HepG2 (cell line): Measurements from ENCODE around the gene CSE1L. TPM values are rescaled to one million over a fixed set of nuclear protein-coding genes. Genes with fewer than 3 reads are reported as not detected.

Experiments used
- AKNA ChIP-seq: sonication (generic); formaldehyde crosslinking; IDR thresholded peaks from 2 replicates; pipeline ENCODE4 v1.4.0; 2020; ENCODE audit warnings: missing genetic modification reagents, borderline replicate concordance
- ARID2 ChIP-seq: sonication (generic); formaldehyde crosslinking; IDR thresholded peaks from 2 replicates; pipeline ENCODE4 v1.8.1; 2022; ENCODE audit warnings: mild to moderate bottlenecking, missing genetic modification reagents, borderline replicate concordance
- ATF7-NPFF ChIP-seq: sonication (generic); formaldehyde crosslinking; IDR thresholded peaks from 2 replicates; pipeline ENCODE4 v1.8.1; 2023; ENCODE audit warnings: mild to moderate bottlenecking, low read depth, missing genetic modification reagents, moderate library complexity
- DNMT1 ChIP-seq: sonication (generic); formaldehyde crosslinking; IDR thresholded peaks from 2 replicates; pipeline ENCODE4 v1.5.1; 2020; ENCODE audit warnings: mild to moderate bottlenecking, missing genetic modification reagents
- MLLT10 ChIP-seq: sonication (generic); formaldehyde crosslinking; IDR thresholded peaks from 2 replicates; pipeline ENCODE4 v1.4.0; 2020; ENCODE audit warnings: missing genetic modification reagents
- MTERF4 ChIP-seq: sonication (generic); formaldehyde crosslinking; IDR thresholded peaks from 2 replicates; pipeline ENCODE4 v1.8.0; 2023; ENCODE audit warnings: mild to moderate bottlenecking, missing genetic modification reagents
- PLSCR1 ChIP-seq: sonication (generic); formaldehyde crosslinking; IDR thresholded peaks from 2 replicates; pipeline ENCODE4 v1.5.0; 2020; ENCODE audit warnings: missing genetic modification reagents, mild to moderate bottlenecking, borderline replicate concordance
- ZBTB21 ChIP-seq: sonication (generic); formaldehyde crosslinking; IDR thresholded peaks from 2 replicates; pipeline ENCODE4 v1.4.0; 2020; ENCODE audit warnings: missing genetic modification reagents
- ZC3H13 ChIP-seq: sonication (generic); formaldehyde crosslinking; IDR thresholded peaks from 2 replicates; pipeline ENCODE4 v1.8.1; 2023; ENCODE audit warnings: mild to moderate bottlenecking, missing genetic modification reagents, moderate library complexity
- ZNF329 ChIP-seq: sonication (generic); formaldehyde crosslinking; IDR thresholded peaks from 2 replicates; pipeline ENCODE4 v1.9.0; 2021; ENCODE audit warnings: low read depth, mild to moderate bottlenecking, missing genetic modification reagents
- ZNF414 ChIP-seq: sonication (generic); formaldehyde crosslinking; IDR thresholded peaks from 2 replicates; pipeline ENCODE4 v1.5.0; 2020; ENCODE audit warnings: missing genetic modification reagents
- ZNF543 ChIP-seq: sonication (generic); formaldehyde crosslinking; IDR thresholded peaks from 2 replicates; pipeline ENCODE4 v1.4.0; 2020; ENCODE audit warnings: mild to moderate bottlenecking, missing genetic modification reagents
- ZNF614 ChIP-seq: IDR thresholded peaks from 2 replicates; pipeline ENCODE4 v1.6.1; 2018; ENCODE audit warnings: missing biosample characterization, missing genetic modification reagents, inconsistent platforms, borderline replicate concordance
- polyA plus RNA-seq, 8 experiments: library from polyadenylated mRNA; depleted of rRNA in 3 of 8; stranded (reverse) in 7 of 8; unstranded in 1 of 8; fragments of >200 nt; fragmentation: Illumina TruSeq in 4 of 8; extraction: Trizol in 4 of 8; gene quantifications; 2 replicates each; pipeline versions ENCODE4 v1.2.1 to v1.2.3, GENCODE V29; 2011 to 2016; ENCODE audit warnings: low read depth in 4 of 8, missing spikeins in 1 of 8, mixed read lengths in 1 of 8; ENCODE audit not compliant: insufficient read depth in 1 of 8
- total RNA-seq, 5 experiments: library from RNA; depleted of rRNA; stranded (reverse); fragments of >200 nt; fragmentation: Illumina TruSeq; extraction: Trizol; gene quantifications; 2 replicates each; pipeline ENCODE4 v1.2.3, GENCODE V29; 2016; ENCODE audit warnings: low read depth in 1 of 5
- TF ChIP-seq, protein P1 (sequence below): sonication (generic); formaldehyde crosslinking; IDR thresholded peaks from 2 replicates; pipeline ENCODE4 v1.5.0; 2020; ENCODE audit warnings: missing genetic modification reagents, mild to moderate bottlenecking, borderline replicate concordance
- TF ChIP-seq, protein P2 (sequence below): sonication (generic); formaldehyde crosslinking; IDR thresholded peaks from 2 replicates; pipeline ENCODE4 v1.5.1; 2020; ENCODE audit warnings: mild to moderate bottlenecking, missing genetic modification reagents, moderate library complexity

CSE1L gene
- total and polyA plus RNA-seq, 2 of the 13 experiments (the other 11 are each of a cell fraction or from before 2014, with no cell fraction given) = 56.9 to 258 TPM

GRCh38 chr20:49045440-49046086, 549 bp upstream of the CSE1L start (continued):
- peak; percentile 9; the same call in 1 of the 2 replicates for TF ChIP-seq ZNF414 (CRISPR knock-in tag)
- no peak; the same call in 1 of the 2 replicates for TF ChIP-seq MLLT10
- TF ChIP-seq ZNF329 = no peak
- peak; percentile 87; the same call in 1 of the 2 replicates for TF ChIP-seq ARID2 (CRISPR knock-in tag)
- no peak for TF ChIP-seq PLSCR1 (CRISPR knock-in tag)
- TF ChIP-seq AKNA (CRISPR knock-in tag) = no peak
- TF ChIP-seq MTERF4 (CRISPR knock-in tag) = peak; percentile 78; the same call in 1 of the 2 replicates
- no peak for TF ChIP-seq ZBTB21 (CRISPR knock-in tag)
- peak; percentile 39; the same call in 1 of the 2 replicates for TF ChIP-seq ATF7-NPFF (CRISPR knock-in tag)
- peak; percentile 2; the same call in 1 of the 2 replicates for TF ChIP-seq ZNF543 (CRISPR knock-in tag)
- TF ChIP-seq, protein P1, sequence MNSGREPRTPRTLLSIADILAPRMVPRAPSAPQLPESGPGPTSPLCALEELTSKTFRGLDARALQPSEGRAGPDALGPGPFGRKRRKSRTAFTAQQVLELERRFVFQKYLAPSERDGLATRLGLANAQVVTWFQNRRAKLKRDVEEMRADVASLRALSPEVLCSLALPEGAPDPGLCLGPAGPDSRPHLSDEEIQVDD (CRISPR knock-in tag) = peak; percentile 78; the same call in 1 of the 2 replicates
- TF ChIP-seq ZC3H13 (CRISPR knock-in tag) = 0 out of 2 replicates have a peak, but pooled peaks have one; percentile 66
- TF ChIP-seq ZNF614 (CRISPR knock-in tag) = no peak
- TF ChIP-seq, protein P2, sequence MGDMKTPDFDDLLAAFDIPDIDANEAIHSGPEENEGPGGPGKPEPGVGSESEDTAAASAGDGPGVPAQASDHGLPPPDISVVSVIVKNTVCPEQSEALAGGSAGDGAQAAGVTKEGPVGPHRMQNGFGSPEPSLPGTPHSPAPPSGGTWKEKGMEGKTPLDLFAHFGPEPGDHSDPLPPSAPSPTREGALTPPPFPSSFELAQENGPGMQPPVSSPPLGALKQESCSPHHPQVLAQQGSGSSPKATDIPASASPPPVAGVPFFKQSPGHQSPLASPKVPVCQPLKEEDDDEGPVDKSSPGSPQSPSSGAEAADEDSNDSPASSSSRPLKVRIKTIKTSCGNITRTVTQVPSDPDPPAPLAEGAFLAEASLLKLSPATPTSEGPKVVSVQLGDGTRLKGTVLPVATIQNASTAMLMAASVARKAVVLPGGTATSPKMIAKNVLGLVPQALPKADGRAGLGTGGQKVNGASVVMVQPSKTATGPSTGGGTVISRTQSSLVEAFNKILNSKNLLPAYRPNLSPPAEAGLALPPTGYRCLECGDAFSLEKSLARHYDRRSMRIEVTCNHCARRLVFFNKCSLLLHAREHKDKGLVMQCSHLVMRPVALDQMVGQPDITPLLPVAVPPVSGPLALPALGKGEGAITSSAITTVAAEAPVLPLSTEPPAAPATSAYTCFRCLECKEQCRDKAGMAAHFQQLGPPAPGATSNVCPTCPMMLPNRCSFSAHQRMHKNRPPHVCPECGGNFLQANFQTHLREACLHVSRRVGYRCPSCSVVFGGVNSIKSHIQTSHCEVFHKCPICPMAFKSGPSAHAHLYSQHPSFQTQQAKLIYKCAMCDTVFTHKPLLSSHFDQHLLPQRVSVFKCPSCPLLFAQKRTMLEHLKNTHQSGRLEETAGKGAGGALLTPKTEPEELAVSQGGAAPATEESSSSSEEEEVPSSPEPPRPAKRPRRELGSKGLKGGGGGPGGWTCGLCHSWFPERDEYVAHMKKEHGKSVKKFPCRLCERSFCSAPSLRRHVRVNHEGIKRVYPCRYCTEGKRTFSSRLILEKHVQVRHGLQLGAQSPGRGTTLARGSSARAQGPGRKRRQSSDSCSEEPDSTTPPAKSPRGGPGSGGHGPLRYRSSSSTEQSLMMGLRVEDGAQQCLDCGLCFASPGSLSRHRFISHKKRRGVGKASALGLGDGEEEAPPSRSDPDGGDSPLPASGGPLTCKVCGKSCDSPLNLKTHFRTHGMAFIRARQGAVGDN (CRISPR knock-in tag) = no peak
- 0 out of 2 replicates have a peak, but pooled peaks have one; percentile 56 for TF ChIP-seq DNMT1 (CRISPR knock-in tag)
